ENCODE data around the gene DNASE2.
"Not testable (repeated sequence)": the region's sequence is repeated elsewhere in the genome, so short reads cannot be mapped to it uniquely, and the experiment has no call there.

DNASE2 gene

DNA sequence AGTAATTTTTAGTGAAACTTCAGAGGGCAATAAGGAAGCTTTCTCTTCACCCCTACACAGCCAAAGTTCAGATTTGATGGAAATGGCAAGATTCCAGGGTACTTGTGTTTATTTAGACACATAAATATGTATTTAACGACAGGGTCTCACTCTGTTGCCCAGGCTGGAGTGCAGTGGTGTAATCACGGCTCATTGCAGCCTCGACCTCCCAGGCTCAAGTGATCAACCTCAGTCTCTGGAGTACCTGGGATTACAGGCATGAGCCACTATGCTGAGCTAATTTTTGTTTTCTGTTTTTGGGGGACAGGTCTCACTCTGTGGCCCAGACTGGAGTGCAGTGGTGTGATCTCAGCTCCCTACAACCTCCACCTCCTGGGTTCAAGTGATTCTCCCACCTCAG, 39.8 kb upstream of the DNASE2 start:
- Histone ChIP-seq H3K79me1 (ENCODE audit: low read length) (peaks cover 2% of the 10 kb centered on the region), H4K91ac (ENCODE audit: low read depth, low read length) (no peak overlapping the region), H3K4ac (ENCODE audit: low read depth, low read length) (no peak overlapping the region), H3K27me3 (ENCODE audit: insufficient read depth, low read length) (no peaks in the 10 kb centered on the region), H2BK5ac (ENCODE audit: low read depth, low read length, poor library complexity) (no peak overlapping the region), H2BK120ac (ENCODE audit: insufficient read depth, low read length, poor library complexity) (no peak overlapping the region), H3K9me3 (ENCODE audit: insufficient read depth, low read depth, low read length) (peaks cover 6% of the 10 kb centered on the region), H3K18ac (ENCODE audit: low read length) (no peak overlapping the region), H3K36me3 (ENCODE audit: control insufficient read depth in 1 of 2, insufficient read depth in 2 of 2, low read length in 2 of 2) (peaks cover 32 to 33% of the 10 kb centered on the region in 2 experiments), H4K8ac (ENCODE audit: low read depth, low read length) (no peak overlapping the region), H3K9ac (ENCODE audit: low read length) (no peak overlapping the region), H3K4me3 (ENCODE audit: low read depth, low read length) (no peak overlapping the region), H3K4me2 (ENCODE audit: low read length) (no peak overlapping the region), H2AFZ (ENCODE audit: insufficient read depth, low read length, poor library complexity) (no peak overlapping the region), H3K23ac (ENCODE audit: low read length) (no peak overlapping the region), H2BK12ac (ENCODE audit: low read length) (no peak overlapping the region), H3K14ac (ENCODE audit: low read length) (no peak overlapping the region), H3K79me2 (ENCODE audit: control insufficient read depth, insufficient read depth, low read length, poor library complexity) (no peaks in the 10 kb centered on the region), H3K27ac (ENCODE audit: low read depth, low read length) (peak overlapping the region; percentile 32), H2AK5ac (ENCODE audit: low read length) (no peak overlapping the region), H3K4me1 (ENCODE audit: control insufficient read depth in 1 of 2, insufficient read depth in 2 of 2, low read length in 2 of 2) (peaks cover 3% of the 10 kb centered on the region in 2 experiments), H4K12ac (ENCODE audit: low read depth, low read length) (no peak overlapping the region)
- DNase-seq: no peak
- no CpG with 5 or more reads among the region's 3 CpGs for WGBS (ENCODE audit: extremely low coverage, insufficient coverage, insufficient read length)

DNA sequence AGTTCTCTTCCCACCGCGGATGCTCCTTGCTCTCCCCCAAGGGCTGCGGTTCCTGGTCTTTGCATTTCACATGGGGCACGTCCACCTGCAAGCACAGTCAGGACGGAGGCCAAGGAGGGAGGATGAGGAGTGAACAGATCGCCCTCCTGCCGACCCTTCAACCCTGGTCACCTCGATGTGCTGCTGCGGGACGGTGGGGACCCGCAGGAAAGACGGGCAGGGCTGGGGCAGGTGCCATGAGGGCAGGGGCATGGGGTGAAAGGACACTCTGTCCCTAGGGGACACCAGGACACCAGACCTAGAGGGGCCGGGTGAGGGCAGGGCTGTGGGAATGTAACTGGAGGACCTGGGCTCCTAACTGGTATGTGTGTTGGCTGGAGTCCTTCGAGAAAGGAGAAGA, 37.0 kb upstream of the DNASE2 start:
- no peaks in the 10 kb centered on the region for H3K79me2 ChIP-seq (ENCODE audit: control insufficient read depth, insufficient read depth, low read length, poor library complexity)

DNA sequence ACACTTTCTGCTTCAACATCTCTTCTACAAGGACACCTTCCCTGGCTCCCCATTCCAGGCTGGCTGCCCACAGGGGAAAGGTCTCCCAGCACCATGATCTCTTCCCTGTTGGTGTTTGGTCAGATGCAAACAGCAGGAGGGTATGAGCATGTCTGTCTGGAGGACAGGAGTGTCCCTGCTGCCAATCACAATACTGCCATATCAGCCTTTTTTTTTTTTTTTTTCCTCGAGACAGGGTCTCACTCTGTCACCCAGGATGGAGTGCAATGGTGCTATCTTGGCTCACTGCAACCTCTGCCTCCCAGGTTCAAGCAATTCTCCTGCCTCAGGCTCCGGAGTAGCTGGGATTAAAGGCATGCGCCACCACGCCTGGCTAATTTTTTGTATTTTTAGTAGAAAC, 34.6 kb upstream of the DNASE2 start:
- not testable (repeated sequence) for H2AFZ ChIP-seq (ENCODE audit: insufficient read depth, low read length, poor library complexity); H3K9ac ChIP-seq (ENCODE audit: low read length); H3K36me3 ChIP-seq (ENCODE audit: control insufficient read depth in 1 of 2, insufficient read depth in 2 of 2, low read length in 2 of 2); H3K79me1 ChIP-seq (ENCODE audit: low read length); H3K27me3 ChIP-seq (ENCODE audit: insufficient read depth, low read length); DNase-seq; H3K4ac ChIP-seq (ENCODE audit: low read depth, low read length); H2AK5ac ChIP-seq (ENCODE audit: low read length); H3K18ac ChIP-seq (ENCODE audit: low read length); H3K9me3 ChIP-seq (ENCODE audit: insufficient read depth, low read depth, low read length); H3K14ac ChIP-seq (ENCODE audit: low read length); H2BK12ac ChIP-seq (ENCODE audit: low read length); H3K23ac ChIP-seq (ENCODE audit: low read length); H3K79me2 ChIP-seq (ENCODE audit: control insufficient read depth, insufficient read depth, low read length, poor library complexity); H2BK120ac ChIP-seq (ENCODE audit: insufficient read depth, low read length, poor library complexity); H4K12ac ChIP-seq (ENCODE audit: low read depth, low read length); H2BK5ac ChIP-seq (ENCODE audit: low read depth, low read length, poor library complexity); H3K4me3 ChIP-seq (ENCODE audit: low read depth, low read length); H4K91ac ChIP-seq (ENCODE audit: low read depth, low read length); H3K4me2 ChIP-seq (ENCODE audit: low read length); H3K27ac ChIP-seq (ENCODE audit: low read depth, low read length); H4K8ac ChIP-seq (ENCODE audit: low read depth, low read length)
- peaks cover 9 to 11% of the 10 kb centered on the region in 2 experiments for H3K4me1 ChIP-seq (ENCODE audit: control insufficient read depth in 1 of 2, insufficient read depth in 2 of 2, low read length in 2 of 2)
- WGBS (ENCODE audit: extremely low coverage, insufficient coverage, insufficient read length): no CpG with 5 or more reads among the region's 4 CpGs

More for the DNA sequence above, 37.0 kb upstream of the DNASE2 start:
- H3K27ac ChIP-seq (ENCODE audit: low read depth, low read length): no peak overlapping the region
- no peak overlapping the region for H2BK120ac ChIP-seq (ENCODE audit: insufficient read depth, low read length, poor library complexity)
- no peak overlapping the region for H2BK12ac ChIP-seq (ENCODE audit: low read length)
- H3K4ac ChIP-seq (ENCODE audit: low read depth, low read length): no peak overlapping the region
- H3K14ac ChIP-seq (ENCODE audit: low read length): no peak overlapping the region
- H3K79me1 ChIP-seq (ENCODE audit: low read length): peaks cover 2% of the 10 kb centered on the region
- peaks cover 11 to 12% of the 10 kb centered on the region in 2 experiments for H3K36me3 ChIP-seq (ENCODE audit: control insufficient read depth in 1 of 2, insufficient read depth in 2 of 2, low read length in 2 of 2)
- H2AK5ac ChIP-seq (ENCODE audit: low read length): no peak overlapping the region
- no peak overlapping the region for H4K12ac ChIP-seq (ENCODE audit: low read depth, low read length)
- no peak overlapping the region for H4K91ac ChIP-seq (ENCODE audit: low read depth, low read length)
- no peak for DNase-seq
- H3K4me2 ChIP-seq (ENCODE audit: low read length): no peak overlapping the region
- H2AFZ ChIP-seq (ENCODE audit: insufficient read depth, low read length, poor library complexity): no peak overlapping the region
- no peaks in the 10 kb centered on the region for H3K27me3 ChIP-seq (ENCODE audit: insufficient read depth, low read length)
- H4K8ac ChIP-seq (ENCODE audit: low read depth, low read length): no peak overlapping the region
- no peak overlapping the region for H3K18ac ChIP-seq (ENCODE audit: low read length)
- H3K23ac ChIP-seq (ENCODE audit: low read length): no peak overlapping the region
- H2BK5ac ChIP-seq (ENCODE audit: low read depth, low read length, poor library complexity): no peak overlapping the region
- WGBS (ENCODE audit: extremely low coverage, insufficient coverage, insufficient read length): no CpG with 5 or more reads among the region's 14 CpGs
- H3K4me1 ChIP-seq (ENCODE audit: control insufficient read depth in 1 of 2, insufficient read depth in 2 of 2, low read length in 2 of 2): peaks cover 4 to 8% of the 10 kb centered on the region in 2 experiments
- H3K9ac ChIP-seq (ENCODE audit: low read length): no peak overlapping the region
- H3K4me3 ChIP-seq (ENCODE audit: low read depth, low read length): peak overlapping the region; percentile 25
- peaks cover 6% of the 10 kb centered on the region for H3K9me3 ChIP-seq (ENCODE audit: insufficient read depth, low read depth, low read length)

- no peaks in the 10 kb centered on the region for H3K27me3 ChIP-seq (ENCODE audit: insufficient read depth, low read length)
- H3K4me2 ChIP-seq (ENCODE audit: low read length): no peak overlapping the region
- H2AFZ ChIP-seq (ENCODE audit: insufficient read depth, low read length, poor library complexity): no peak overlapping the region
- H2BK12ac ChIP-seq (ENCODE audit: low read length): no peak overlapping the region
- H3K4me3 ChIP-seq (ENCODE audit: low read depth, low read length): no peak overlapping the region
- no peak overlapping the region for H2BK120ac ChIP-seq (ENCODE audit: insufficient read depth, low read length, poor library complexity)
- H3K4me1 ChIP-seq (ENCODE audit: control insufficient read depth in 1 of 2, insufficient read depth in 2 of 2, low read length in 2 of 2): peaks cover 9 to 11% of the 10 kb centered on the region in 2 experiments
- H3K79me2 ChIP-seq (ENCODE audit: control insufficient read depth, insufficient read depth, low read length, poor library complexity): no peaks in the 10 kb centered on the region
- no peak for DNase-seq
- no peak overlapping the region for H4K91ac ChIP-seq (ENCODE audit: low read depth, low read length)
- no peak overlapping the region for H3K4ac ChIP-seq (ENCODE audit: low read depth, low read length)
- no peak overlapping the region for H3K27ac ChIP-seq (ENCODE audit: low read depth, low read length)
- H4K8ac ChIP-seq (ENCODE audit: low read depth, low read length): no peak overlapping the region
- no peak overlapping the region for H3K18ac ChIP-seq (ENCODE audit: low read length)
- H3K79me1 ChIP-seq (ENCODE audit: low read length): peaks cover 2% of the 10 kb centered on the region
- H2AK5ac ChIP-seq (ENCODE audit: low read length): no peak overlapping the region
- peaks cover 5% of the 10 kb centered on the region for H3K9me3 ChIP-seq (ENCODE audit: insufficient read depth, low read depth, low read length)
- no peaks in the 10 kb centered on the region for H3K36me3 ChIP-seq (ENCODE audit: control insufficient read depth in 1 of 2, insufficient read depth in 2 of 2, low read length in 2 of 2)
- no peak overlapping the region for H3K23ac ChIP-seq (ENCODE audit: low read length)
- H4K12ac ChIP-seq (ENCODE audit: low read depth, low read length): no peak overlapping the region
- no peak overlapping the region for H3K14ac ChIP-seq (ENCODE audit: low read length)
- no peak overlapping the region for H2BK5ac ChIP-seq (ENCODE audit: low read depth, low read length, poor library complexity)
- no CpG with 5 or more reads among the region's 12 CpGs for WGBS (ENCODE audit: extremely low coverage, insufficient coverage, insufficient read length)
- no peak overlapping the region for H3K9ac ChIP-seq (ENCODE audit: low read length)
Measured at GRCh38 chr19:12913851-12914690, 32.8 kb upstream of the DNASE2 start.
